GM19238 (cell line): ENCODE results near the gene MOB3C.

Experiments used
- DNase-seq: peaks from one replicate; pipeline ENCODE4 v3.0.0; 2011; ENCODE audit warnings: low spot score; ENCODE audit not compliant: insufficient read length

The MOB3C gene

DNA sequence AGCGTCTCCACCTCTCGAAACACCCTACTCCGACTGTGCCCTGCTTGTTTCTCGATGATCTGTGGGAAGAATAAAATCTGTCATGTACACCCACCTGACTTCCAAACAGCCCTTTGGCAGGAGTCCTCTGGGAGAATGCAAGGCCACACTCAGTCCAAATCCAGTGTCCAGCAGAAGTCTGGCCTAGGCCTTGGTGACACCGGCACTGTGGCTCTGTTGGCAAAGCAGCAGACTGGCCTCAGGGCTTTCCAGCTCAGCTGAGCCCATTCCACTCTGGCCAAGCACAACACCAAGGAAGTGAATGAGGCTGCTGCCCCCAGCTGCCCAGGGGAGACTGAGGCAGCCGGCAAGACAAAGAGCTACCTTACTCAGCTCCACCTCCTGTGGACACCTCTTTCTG, 40.0 kb downstream of the MOB3C start:
- no peak for DNase-seq

DNA sequence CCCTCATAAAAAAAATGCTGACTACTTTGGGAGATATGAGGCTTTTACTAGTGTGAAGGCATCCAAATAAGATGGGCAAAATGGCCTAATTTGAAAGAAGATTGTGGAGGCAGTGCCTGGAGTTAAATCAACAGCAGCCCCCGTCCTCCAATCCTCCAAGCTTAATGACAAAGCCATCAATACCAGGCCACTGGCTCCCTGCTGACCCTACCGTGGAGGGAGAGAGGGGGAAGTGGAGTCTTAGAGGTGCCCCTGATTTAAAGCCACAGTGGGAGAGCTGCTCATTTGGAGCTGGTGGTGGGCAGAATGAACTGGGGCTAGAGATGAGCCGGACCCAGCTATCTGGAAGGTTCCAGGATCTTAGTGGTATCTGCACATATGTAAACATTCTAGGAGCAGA, 40.8 kb downstream of the MOB3C start:
- no peak for DNase-seq

DNA sequence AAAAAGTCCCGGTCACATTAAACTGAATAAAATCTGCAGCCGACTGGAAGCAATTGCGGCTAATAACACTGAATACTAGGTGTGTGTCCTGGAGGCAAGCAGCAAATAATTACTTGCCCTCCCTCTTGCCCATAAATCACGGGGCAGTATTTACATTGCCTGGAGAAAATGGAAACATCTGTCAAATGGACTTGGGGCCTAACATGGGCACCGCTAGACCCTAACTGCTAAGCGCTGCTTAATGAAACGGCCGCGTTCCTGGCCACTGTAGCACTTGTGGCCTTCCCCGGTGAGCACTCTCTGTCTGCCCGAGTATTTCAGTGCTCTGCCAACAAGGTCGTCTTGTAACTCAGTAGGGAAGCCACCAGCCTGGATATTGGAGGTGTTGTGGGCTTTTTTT, 41.3 kb downstream of the MOB3C start:
- DNase-seq = no peak

DNA sequence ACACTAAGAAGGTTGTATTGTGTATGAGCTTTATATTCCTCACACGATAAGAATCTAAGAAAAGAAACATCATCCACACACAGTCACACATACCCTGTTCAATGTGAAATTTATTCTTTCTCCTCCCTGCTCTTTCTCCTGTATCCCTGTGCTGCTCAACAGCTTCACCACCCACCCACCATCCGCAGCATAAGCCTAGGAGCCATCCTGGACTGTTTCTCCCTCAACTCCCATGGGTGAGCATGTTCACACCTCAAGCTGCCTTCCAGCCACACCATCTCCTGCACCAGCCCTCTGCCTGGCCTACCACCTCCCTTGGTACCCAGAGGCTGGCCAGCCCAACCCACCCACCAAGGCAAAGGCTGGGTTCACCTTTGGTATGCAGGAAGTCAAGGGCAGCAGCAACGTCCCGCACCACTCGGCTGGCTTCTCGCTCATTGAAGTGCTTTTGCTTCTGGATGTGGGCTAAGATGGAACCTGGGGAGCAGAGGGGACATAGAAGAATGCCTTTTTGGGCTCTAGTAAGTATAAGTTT, 44.9 kb downstream of the MOB3C start:
- no peak for DNase-seq

DNA sequence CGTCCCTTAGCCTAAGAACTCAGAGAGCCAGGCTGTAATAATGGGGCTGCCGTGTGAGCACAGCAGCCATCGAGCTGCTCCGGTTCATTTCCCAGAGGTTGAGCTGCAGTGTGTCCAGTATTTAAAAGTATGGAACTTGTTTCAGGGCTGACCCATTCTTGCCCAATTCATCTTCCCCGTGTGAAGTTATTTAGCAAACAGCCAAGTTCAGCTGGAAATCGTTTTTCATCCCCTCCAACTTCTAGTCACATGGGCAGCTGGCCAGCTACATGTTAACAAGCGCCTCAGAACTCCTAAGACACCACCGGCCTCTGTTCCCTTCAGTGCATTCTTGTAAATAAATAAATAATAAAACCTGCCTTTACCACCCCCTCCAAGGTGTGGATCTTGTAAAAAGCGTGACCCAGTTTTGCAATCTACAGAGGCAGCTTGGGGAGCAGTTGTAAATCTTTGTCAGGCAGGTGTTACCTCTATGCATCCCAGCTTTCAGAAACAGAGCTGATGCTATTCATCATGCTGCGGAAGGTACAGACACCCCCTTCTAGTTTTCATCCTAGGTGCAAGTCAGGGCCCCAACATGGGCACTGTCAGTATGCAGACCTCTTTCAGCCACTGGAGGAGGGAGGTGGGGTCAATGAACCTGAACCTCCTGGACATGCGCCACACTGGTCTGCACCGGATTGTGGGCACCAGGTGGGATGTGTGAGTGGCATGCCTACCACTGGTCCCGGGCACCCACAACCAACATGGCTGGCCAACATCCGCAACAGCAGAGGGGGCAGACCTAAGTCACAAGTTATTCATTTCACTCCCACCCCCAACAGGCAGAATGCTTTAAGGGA, 46.5 kb downstream of the MOB3C start:
- no peak for DNase-seq

DNA sequence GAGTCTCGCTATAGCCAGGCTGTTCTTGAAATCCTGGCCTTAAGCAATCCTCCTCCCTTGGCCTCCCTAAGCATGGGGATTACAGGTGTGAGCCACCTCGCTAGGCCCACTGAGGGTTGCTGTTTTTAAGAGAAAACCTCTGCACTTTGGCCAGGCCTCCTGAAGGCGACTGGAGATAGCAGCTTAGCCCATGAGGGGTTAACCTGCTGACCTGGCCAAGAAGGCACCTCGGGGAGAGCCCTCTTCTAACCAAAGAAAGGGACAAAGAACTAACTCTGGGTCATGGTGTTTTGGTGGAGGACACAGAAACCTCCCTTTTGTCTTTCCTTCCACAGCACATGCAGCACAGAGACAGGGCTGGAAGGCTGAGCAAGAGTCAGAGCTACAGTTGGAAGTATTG, 47.5 kb downstream of the MOB3C start:
- no peak for DNase-seq

DNA sequence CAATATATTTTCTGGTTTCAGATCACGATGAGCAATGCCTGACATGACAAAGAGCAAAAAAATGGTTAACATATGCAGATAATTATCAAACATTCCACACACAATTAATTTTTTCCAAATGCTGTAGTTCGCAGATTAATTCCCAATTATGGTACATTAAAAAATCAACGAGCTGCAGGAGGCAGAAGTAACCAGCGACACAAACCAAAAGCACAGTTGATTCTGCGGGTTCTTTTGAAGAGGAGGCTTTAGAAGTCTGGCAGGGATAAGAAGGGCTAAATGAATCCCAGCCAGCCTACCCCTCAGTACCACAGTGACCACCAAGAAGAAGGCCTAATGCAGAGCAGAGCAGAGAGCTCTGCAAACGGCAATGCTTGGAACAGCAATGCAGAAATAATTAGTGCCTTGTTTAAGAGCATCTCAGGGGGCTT, 48.1 kb downstream of the MOB3C start:
- no peak for DNase-seq

DNA sequence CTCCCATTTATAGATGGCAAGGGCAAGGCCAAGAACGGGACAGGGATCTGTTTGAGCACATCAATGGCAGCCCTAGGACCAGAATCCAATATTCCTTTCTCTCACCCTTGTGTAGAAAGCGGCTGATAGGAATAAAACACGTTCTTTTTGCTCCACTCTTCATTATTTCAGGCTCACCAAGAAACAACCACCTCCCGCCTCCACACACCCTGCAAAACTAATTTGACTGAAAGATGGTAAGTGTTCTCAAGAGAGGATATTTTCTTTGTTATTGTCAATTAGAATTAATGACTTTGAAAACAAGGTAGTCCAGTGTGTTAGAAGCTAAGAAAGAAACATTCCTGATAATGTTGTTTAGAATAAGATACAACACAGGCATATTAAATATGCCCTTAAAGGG, 53.3 kb downstream of the MOB3C start:
- DNase-seq = no peak

DNA sequence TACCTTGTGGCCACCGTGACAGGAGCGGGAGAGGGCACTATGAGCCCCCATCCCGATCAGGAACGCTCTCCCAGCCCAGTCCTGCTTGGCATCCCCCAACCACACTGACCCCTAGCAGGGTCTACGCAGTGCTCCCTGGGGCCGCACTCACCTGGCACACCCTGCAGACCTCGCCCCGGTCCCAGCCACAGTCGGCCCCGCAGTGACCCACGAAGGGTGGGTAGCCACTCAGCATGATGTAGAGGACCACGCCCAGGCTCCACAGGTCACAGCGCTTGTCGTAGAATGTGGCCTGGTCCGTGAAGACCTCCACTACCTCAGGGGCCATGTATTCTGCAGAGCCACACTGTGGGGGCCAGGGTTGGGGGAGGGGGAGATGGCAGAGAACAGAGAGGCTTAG, 54.1 kb downstream of the MOB3C start:
- DNase-seq = no peak

DNA sequence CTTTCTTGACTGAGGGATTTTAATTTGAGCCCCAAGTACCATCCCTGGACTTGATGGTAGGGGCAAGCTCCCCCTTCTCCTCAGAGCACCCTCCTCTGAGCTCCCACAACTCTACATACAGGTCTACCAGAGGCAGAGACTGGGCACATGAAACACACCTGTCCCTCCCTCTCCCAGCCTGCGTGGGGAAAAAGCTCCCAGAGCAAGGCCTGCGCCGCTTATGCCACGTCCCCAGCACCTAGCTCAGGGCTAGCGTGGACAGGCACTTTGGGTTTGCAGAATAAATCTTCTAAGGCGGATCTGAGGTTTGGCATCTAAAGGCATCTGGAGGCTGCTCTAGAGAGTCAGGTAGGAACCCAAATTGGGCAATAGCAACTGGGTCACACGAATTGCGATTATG, 57.6 kb downstream of the MOB3C start:
- no peak for DNase-seq

DNA sequence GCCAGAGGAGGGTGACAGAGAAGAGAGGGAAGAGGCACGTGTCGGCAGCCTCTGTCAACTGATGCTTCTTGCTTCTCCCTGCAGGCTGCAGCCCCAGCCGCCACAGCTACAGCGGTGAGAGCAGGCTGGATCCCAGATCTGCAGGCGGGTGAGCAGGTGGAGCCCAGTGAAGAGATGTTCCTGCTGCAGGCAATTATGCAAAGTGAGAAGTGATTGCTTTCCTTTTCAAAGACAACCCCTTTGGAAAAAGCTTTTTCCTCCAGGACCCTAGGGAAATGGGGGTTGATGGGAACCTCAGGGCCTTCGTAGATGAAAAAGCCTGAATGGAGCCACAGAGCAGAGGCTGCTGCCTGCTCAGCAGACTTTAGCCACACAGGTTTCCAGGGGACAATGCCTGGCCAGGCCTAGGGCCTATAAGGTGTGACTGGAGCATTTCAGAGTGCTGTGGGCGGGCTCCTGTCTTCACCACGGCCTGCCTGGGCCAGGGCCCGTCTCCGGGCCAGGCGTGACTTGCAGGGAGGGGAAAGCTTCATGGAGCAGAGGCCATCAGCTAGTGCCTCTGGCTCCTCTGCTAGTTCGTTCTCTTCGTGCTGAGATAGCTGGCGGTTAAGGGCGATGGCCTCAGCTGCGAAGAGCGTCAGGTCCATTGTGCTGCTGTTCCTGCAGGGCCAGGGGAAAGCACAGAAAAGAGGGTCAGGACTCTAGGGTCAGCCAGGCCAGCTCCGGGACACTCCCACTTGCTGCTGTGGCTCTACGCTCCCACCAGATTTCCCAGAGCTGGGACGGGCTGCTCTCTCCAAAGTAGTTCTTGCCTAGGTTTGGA, 58.3 kb downstream of the MOB3C start:
- DNase-seq = no peak
